ENCODE data around the gene PUS3. TPM values are rescaled to one million over a fixed set of nuclear protein-coding genes. Genes with fewer than 3 reads are reported as not detected.
A peak's percentile ranks its signal among the peaks of the same experiment; 100 is the strongest.
"Not testable (repeated sequence)": the region's sequence is repeated elsewhere in the genome, so short reads cannot be mapped to it uniquely, and the experiment has no call there.

PUS3 gene
- total and polyA plus RNA-seq, 10 donors = 7.7 to 12.7 (median 11.1) TPM

DNA sequence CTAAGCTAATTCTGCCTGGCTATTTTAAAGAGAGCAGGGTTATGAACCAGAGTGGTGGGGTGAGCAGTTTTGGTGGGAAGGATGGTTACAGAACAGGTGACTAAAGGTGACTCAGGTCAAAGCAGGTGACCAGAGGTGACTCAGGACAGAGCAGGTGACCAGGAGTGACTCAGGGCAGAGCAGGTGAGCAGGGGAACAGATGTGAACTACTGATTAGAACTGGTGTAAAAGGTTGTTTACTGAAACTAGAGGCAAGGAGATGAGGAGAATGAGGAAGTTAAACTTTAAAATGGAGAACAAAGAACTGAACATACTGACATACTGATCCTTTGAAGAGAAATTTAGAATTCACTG lies 30.9 kb downstream of the PUS3 start:
- intact Hi-C loops (cut with DNase I; ENCODE audit: low total_unique reads) = loop anchor here (10.0 kb wide), 1 partner anchor 247 kb away; the partner anchor contains the start of gene CHEK1
- TF ChIP-seq POLR2AphosphoS5 (IDR thresholded peaks at IDR 0.05) (no peak), POLR2A (IDR thresholded peaks at IDR 0.05) (no peak)
- TF ChIP-seq, protein P1, sequence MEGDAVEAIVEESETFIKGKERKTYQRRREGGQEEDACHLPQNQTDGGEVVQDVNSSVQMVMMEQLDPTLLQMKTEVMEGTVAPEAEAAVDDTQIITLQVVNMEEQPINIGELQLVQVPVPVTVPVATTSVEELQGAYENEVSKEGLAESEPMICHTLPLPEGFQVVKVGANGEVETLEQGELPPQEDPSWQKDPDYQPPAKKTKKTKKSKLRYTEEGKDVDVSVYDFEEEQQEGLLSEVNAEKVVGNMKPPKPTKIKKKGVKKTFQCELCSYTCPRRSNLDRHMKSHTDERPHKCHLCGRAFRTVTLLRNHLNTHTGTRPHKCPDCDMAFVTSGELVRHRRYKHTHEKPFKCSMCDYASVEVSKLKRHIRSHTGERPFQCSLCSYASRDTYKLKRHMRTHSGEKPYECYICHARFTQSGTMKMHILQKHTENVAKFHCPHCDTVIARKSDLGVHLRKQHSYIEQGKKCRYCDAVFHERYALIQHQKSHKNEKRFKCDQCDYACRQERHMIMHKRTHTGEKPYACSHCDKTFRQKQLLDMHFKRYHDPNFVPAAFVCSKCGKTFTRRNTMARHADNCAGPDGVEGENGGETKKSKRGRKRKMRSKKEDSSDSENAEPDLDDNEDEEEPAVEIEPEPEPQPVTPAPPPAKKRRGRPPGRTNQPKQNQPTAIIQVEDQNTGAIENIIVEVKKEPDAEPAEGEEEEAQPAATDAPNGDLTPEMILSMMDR (IDR thresholded peaks at IDR 0.05 in 8 of 11, conservative IDR thresholded peaks at IDR 0.05 in 3 of 11) = no peak

DNA sequence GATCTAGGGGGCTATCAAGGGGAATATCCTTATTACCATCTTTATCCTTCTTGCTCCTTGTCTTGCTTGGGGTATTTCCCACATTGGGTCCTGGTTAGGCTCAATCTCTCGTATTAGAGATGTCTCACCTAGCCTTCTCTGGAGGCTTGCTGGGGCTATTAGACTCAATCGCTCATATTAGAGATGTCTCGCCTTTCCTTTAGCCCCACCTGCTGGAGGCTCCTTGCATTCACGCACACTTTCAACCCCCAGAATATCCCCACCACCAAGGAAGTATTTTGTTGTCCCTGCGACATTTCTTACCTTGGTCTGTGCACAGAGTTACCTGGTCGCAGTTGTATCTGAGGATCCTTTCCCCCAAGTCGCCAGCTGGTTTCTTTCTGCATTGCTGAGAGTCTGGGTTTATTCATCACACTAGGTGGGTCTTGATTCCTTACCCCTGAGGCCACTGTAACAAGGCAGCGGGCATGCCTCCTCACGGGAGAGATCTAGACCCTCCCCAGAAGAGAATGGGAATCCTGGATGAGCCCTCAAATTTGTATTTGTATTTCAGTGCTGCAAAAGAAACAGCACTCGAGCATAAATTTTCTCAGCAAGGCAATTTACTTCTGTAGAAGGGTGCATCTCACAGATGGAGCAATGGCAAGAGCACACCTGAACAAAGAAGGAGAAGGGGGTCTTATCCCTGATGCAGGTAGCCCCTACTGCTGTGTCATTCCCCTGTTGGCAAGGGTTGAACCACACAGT lies 31.4 kb downstream of the PUS3 start:
- DNase-seq = no peak
- 81 to 90% (median 84%) methylated on average over 10 of the region's 10 CpGs for WGBS, 5 donors
- intact Hi-C loops (cut with DNase I; ENCODE audit: low total_unique reads) = loop anchor here (10.0 kb wide), 1 partner anchor 247 kb away; the partner anchor contains the start of gene CHEK1

More for the DNA sequence above, 30.9 kb downstream of the PUS3 start:
- no peak overlapping the region for H3K27ac ChIP-seq
- H3K4me3 ChIP-seq = no peak overlapping the region
- no peaks in the 10 kb centered on the region for H3K36me3 ChIP-seq
- DNase-seq = no peak
- H3K27me3 ChIP-seq (replicated peaks in 1 of 7) = no peaks in the 10 kb centered on the region
- peaks cover 0 to 10% (median 6%) of the 10 kb centered on the region in 8 donors for H3K9me3 ChIP-seq
- H3K4me1 ChIP-seq = no peaks in the 10 kb centered on the region

DNA sequence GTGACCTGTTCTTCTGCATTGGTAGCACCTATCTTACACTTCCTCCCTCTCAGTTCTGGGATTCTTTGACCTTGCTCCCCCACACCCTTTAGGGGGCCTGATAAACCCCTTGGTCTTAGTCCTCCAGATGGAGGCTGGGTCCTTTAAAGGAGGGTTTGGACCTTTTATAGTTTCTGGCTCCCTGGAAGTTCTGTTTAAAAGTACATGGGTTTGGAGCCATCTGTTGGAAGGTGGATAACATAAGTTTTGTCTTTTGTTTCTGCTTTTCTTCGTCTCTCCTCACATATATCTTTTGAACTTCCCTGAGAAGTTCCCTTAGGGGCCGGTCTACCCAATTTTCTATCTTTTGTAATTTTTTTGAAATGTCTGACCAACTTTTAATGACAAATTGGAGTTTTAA lies 33.5 kb downstream of the PUS3 start:
- Histone ChIP-seq H3K27me3 (replicated peaks in 1 of 7) (no peaks in the 10 kb centered on the region), H3K9me3 (peaks cover 0 to 10% (median 6%) of the 10 kb centered on the region in 8 donors), H3K4me1 (no peaks in the 10 kb centered on the region), H3K36me3 (no peaks in the 10 kb centered on the region), H3K4me3 (no peak overlapping the region), H3K27ac (no peak overlapping the region)
- DNase-seq = no peak
- 65 to 79% (median 75%) methylated on average over 2 of the region's 2 CpGs for WGBS, 5 donors
- intact Hi-C loops (cut with DNase I; ENCODE audit: low total_unique reads) = no loop called here
- TF ChIP-seq POLR2AphosphoS5 (IDR thresholded peaks at IDR 0.05) = no peak
- no peak for TF ChIP-seq POLR2A (IDR thresholded peaks at IDR 0.05)
- TF ChIP-seq, protein P1 (IDR thresholded peaks at IDR 0.05 in 8 of 11, conservative IDR thresholded peaks at IDR 0.05 in 3 of 11) = no peak

More for the DNA sequence above, 31.4 kb downstream of the PUS3 start:
- TF ChIP-seq POLR2AphosphoS5 (IDR thresholded peaks at IDR 0.05) = no peak
- TF ChIP-seq, protein P1 (IDR thresholded peaks at IDR 0.05 in 8 of 11, conservative IDR thresholded peaks at IDR 0.05 in 3 of 11) = peak in 8 of 11 experiments; percentile 9 to 47 (median 24)
- Histone ChIP-seq H3K27me3 (replicated peaks in 1 of 7) (no peaks in the 10 kb centered on the region), H3K4me1 (no peaks in the 10 kb centered on the region), H3K4me3 (no peak overlapping the region), H3K9me3 (peaks cover 0 to 10% (median 6%) of the 10 kb centered on the region in 8 donors), H3K36me3 (no peaks in the 10 kb centered on the region), H3K27ac (no peak overlapping the region)

DNA sequence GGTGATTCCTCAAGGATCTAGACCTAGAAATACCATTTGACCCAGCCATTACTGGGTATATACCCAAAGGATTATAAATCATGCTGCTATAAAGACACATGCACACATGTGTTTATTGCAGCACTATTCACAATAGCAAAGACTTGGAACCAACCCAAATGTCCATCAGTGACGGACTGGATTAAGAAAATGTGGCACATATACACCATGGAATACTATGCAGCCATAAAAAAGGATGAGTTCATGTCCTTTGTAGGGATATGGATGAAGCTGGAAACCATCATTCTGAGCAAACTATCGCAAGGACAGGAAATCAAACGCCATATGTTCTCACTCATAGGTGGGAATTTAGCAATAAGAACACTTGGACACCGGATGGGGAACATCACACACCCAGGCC lies 37.7 kb downstream of the PUS3 start:
- intact Hi-C loops (cut with DNase I; ENCODE audit: low total_unique reads); H3K9me3 ChIP-seq; H3K36me3 ChIP-seq; DNase-seq; H3K4me1 ChIP-seq; H3K27ac ChIP-seq; H3K27me3 ChIP-seq (replicated peaks in 1 of 7); H3K4me3 ChIP-seq: not testable (repeated sequence)
- 90 to 98% (median 94%) methylated on average over 4 of the region's 4 CpGs for WGBS, 5 donors

DNA sequence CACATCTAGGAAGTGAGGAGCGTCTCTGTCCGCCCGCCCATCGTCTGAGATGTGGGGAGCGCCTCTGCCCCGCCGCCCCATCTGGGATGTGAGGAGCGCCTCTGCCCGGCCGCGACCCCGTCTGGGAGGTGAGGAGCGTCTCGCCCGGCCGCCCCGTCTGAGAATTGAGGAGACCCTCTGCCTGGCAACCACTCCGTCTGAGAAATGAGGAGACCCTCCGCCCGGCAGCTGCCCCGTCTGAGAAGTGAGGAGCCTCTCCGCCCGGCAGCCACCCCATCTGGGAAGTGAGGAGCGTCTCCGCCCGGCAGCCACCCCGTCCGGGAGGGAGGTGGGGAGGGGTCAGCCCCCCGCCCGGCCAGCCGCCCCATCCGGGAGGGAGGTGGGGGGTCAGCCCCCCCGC lies 40.2 kb downstream of the PUS3 start:
- H3K4me3 ChIP-seq; H3K27me3 ChIP-seq (replicated peaks in 1 of 7); DNase-seq; H3K4me1 ChIP-seq; H3K27ac ChIP-seq; H3K36me3 ChIP-seq; intact Hi-C loops (cut with DNase I; ENCODE audit: low total_unique reads): not testable (repeated sequence)
- WGBS, 5 donors = 95 to 99% (median 96%) methylated on average over 12 to 33 of the region's 33 CpGs; no CpG with 5 or more reads in 2 of the 5 donors
- H3K9me3 ChIP-seq = peaks cover 0 to 14% (median 0%) of the 10 kb centered on the region in 8 donors

DNA sequence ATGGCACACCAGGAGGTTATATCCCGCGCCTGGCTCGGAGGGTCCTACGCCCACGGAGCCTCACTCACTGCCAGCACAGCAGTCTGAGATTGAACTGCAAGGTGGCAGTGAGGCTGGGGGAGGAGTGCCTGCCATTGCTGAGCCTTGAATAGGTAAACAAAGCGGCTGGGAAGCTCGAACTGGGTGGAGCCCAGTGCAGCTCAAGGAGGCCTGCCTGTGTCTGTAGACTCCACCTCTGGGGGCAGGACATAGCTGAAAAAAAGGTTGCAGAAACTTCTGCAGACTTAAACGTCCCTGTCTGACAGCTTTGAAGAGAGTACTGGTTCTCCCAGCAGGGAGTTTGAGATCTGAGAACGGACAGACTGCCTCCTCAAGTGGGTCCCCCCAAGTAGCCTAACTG lies 45.3 kb downstream of the PUS3 start:
- peaks cover 0 to 22% (median 4%) of the 10 kb centered on the region in 8 donors for H3K9me3 ChIP-seq
- DNase-seq; H3K4me3 ChIP-seq; H3K36me3 ChIP-seq; H3K27ac ChIP-seq; H3K27me3 ChIP-seq (replicated peaks in 1 of 7); H3K4me1 ChIP-seq; intact Hi-C loops (cut with DNase I; ENCODE audit: low total_unique reads): not testable (repeated sequence)
- 80 to 87% (median 83%) methylated on average over 4 to 9 of the region's 9 CpGs for WGBS, 5 donors
